DMS 273 (cell line): ENCODE measurements around the gene PLEKHA8.

Experiments
- DNase-seq: peaks from one replicate; lab custom pipeline; 2025; ENCODE audit not compliant: unreplicated experiment; lab: John Stamatoyannopoulos, UW

PLEKHA8 gene

GRCh38 chr7:30023524-30023923, 4.7 kb upstream of the PLEKHA8 start:
- no peak for DNase-seq

GRCh38 chr7:30026229-30027064, 1.8 kb upstream of the PLEKHA8 start, which contains the start of gene FKBP14:
Gene FKBP14, minus strand, starts transcription at chr7:30026702. Its CDS starts 194 bp downstream, at chr7:30026508.
- DNase-seq, result peak; percentile 100

- peak; percentile 90 for DNase-seq
Observed at GRCh38 chr7:30027065-30027456, 1.2 kb upstream of the PLEKHA8 start.

GRCh38 chr7:30027740-30028215, 434 bp upstream of the PLEKHA8 start:
- DNase-seq, result peak; percentile 75

GRCh38 chr7:30028749-30029635, 780 bp downstream of the PLEKHA8 start:
- DNase-seq, result peak; percentile 83

GRCh38 chr7:30029696-30030095, 1.5 kb downstream of the PLEKHA8 start:
- DNase-seq, result peak; percentile 56

- peak; percentile 33 for DNase-seq
Observed at GRCh38 chr7:30032310-30033125, 4.3 kb downstream of the PLEKHA8 start.

GRCh38 chr7:30034501-30034900, 6.3 kb downstream of the PLEKHA8 start:
- DNase-seq, result no peak

- DNase-seq, result no peak
Observed at GRCh38 chr7:30036220-30036619, 8.0 kb downstream of the PLEKHA8 start.

- no peak for DNase-seq
Observed at GRCh38 chr7:30038196-30038980, 10.2 kb downstream of the PLEKHA8 start.

GRCh38 chr7:30040938-30041337, 12.7 kb downstream of the PLEKHA8 start:
- DNase-seq, result no peak

GRCh38 chr7:30041526-30042269, 13.5 kb downstream of the PLEKHA8 start:
- no peak for DNase-seq

GRCh38 chr7:30046127-30046770, 18.0 kb downstream of the PLEKHA8 start:
- DNase-seq, result no peak

- DNase-seq, result no peak
Observed at GRCh38 chr7:30047124-30047523, 18.9 kb downstream of the PLEKHA8 start.

GRCh38 chr7:30048582-30048981, 20.4 kb downstream of the PLEKHA8 start:
- DNase-seq, result no peak

- DNase-seq, result no peak
Observed at GRCh38 chr7:30049173-30049572, 21.0 kb downstream of the PLEKHA8 start.

- DNase-seq, result no peak
Observed at GRCh38 chr7:30053068-30053467, 24.9 kb downstream of the PLEKHA8 start.

- DNase-seq, result no peak
Observed at GRCh38 chr7:30057741-30058140, 29.5 kb downstream of the PLEKHA8 start.

GRCh38 chr7:30061786-30062185, 33.6 kb downstream of the PLEKHA8 start:
- peak; percentile 73 for DNase-seq
